Cerebellar cortex (tissue), 1 donor: ENCODE data around the gene ASXL3.

Experiments
- DNase-seq: peaks from one replicate; pipeline ENCODE4 v3.0.0-alpha.2; 2015; ENCODE audit warnings: low spot score

Gene ASXL3

DNA sequence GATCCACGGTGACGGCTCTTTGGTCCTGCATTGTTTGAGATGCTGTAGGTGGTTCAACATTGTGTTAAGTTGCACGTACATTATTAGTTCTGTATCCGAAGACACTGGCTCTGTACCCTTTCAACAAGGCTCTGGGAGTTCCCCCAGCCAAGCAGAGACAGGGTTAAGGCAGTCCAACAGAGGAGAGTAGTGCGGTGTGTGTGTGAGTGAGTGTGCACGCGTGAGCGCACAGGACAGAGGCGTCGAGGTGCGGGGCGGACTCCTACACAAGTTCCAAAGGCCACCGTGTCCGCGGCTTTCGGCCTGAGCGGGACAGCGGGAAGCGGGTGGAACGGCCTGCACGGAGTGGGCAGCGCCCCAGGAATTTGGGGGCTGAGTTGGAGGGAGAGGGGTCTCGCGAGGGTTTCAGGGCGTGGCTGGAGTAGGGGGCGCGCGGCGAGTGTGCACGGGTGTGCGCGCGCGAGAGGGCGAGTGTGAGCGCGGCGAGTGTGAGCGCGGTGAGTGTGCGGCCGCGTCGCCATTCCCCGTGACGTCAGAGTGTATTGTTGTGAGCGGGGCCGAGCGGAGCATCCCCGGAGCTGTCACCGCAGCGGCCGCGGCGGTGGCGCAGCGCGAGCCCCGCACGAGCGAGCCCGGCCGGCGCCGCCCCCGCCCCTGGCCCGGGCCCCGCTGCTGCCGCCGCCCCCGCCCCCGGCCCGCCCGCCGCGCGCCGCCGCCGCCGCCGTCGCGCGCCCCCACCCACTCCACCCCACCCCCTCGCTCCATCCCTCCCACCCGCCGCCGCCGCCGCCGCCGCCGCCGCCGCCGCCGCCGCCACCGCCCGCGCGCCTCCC, at the start of gene ASXL3:
Gene ASXL3, plus strand, starts transcription at position 535 of the 833 bp plus-strand sequence. CDS start 413 bp downstream, outside the sequence.
- no peak for DNase-seq

DNA sequence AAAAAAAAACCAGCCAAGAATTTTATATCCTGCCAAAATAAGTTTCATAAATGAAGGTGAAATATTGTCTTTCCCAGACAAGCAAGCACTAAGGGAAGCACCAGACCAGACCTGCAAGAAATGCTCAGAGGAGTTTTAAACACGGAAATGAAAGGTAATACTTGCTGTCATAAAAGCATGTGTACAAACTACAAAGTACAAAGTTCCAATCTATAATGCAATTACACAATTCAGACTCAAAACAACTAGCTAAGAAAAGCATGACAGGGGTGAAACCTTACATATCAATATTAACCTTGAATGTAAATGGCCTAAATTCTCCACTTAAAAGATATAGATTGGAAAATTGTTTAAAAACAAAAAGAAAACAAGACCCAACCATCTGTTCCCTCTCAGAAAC, 45.0 kb upstream of the ASXL3 start:
- no peak for DNase-seq

GRCh38 chr18:33536904-33537303, 41.1 kb upstream of the ASXL3 start:
- no peak for DNase-seq

DNA sequence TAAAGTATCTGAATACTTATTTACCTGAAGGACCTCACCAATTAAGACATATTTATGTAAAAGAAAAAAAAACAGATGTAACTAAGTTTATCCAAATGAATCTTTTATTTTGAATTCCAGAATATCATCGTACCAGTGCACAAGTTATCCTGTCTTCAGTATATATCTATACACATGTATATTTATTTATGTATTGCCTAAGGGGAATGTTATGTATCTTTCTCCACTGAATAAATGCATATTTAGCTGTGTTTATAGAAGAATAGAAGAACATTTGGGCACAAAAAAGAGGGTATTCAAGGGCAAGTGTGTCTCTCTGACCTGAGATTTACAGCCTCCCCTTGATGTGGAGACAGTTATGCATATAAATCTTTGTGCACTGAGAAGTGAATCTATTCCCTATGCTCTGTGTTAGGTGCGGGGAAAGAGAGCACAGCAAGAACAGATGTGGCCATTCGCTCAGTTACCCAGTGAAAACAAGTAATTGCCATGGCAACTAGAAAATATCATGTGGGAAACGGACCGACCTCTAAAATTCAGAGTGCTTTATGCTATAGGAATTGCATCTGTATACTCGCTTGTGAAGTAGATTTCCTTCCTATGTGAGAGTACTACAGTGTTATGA, 39.5 kb upstream of the ASXL3 start:
- no peak for DNase-seq

- DNase-seq: no peak
These were observed 37.6 kb upstream of the ASXL3 start for GRCh38 chr18:33540392-33540791.

DNA sequence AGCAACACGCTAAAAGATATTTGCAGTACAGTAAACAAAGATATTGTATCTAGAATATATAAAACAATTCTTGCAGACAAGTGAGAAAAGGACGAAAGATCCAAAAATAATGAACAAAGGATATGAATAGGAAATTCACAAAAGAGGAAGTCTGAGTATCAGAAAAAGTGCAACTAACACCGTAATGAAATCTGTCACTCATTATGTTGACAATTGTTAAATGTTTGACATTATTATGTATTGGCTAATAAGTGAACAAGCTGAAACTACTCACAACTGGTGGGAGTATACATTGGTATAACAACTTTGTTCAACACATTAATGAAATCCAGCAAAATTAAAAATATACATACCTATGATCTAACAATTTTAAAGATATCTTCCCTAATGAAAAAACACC, 36.7 kb upstream of the ASXL3 start:
- no peak for DNase-seq

DNA sequence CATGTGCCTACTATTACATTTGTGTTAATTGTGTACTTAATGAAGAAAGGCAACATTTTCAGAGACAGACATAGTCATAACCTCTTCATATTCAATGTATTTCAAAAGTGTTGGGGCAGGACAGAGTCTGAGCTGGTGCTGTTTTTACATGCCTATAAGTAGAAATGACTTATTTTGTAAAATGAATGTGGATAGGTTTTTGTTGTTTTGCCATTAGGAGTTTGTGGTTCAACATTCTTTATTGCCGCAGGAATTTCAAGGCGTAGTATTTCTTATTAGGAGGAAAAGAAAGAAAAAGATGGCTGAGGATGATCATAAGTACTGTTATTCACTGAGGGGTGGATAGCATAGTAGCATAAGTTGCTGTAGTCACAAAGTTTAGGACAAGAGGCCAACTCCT, 21.2 kb upstream of the ASXL3 start:
- no peak for DNase-seq

GRCh38 chr18:33557706-33558105, 20.3 kb upstream of the ASXL3 start:
- DNase-seq: no peak

DNA sequence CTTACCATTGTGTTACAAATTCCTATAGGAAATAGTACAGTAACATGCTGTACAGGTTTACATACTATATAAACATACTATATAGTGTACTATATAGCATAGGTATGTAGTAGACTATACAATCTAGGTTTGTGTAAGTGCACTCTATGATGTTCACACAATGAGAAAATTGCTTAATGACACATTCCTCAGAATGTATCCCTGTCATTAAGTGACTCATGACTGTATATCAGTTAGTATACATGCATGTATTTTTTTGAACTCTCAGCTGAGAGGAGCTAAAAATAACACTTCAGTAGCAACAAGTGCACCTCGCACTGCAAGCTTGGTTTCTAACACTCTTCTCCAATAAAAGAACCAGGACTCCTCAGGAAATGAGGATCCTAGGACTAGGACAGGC, 19.5 kb upstream of the ASXL3 start:
- DNase-seq: no peak

GRCh38 chr18:33560686-33561370, 17.2 kb upstream of the ASXL3 start:
- DNase-seq: no peak

GRCh38 chr18:33562741-33563140, 15.3 kb upstream of the ASXL3 start:
- DNase-seq: no peak

DNA sequence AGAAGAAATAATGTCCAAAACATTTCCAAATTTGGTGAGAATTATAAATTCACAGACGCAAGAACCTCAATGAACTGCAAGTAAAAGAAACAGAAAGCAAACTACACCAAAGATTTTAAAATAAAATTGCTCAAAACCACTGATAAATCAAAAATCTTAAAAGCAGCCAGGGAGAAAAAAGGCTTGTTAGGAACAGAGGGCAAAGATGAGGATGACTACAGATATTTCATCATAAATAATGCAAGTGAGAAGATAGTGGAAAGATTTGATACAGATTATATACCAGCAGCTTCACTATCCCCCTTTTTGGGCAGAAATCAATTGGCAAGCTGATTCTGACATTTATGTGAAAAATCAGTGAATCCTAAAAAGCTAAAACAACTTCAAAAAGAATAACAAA, 10.3 kb upstream of the ASXL3 start:
- no peak for DNase-seq

- no peak for DNase-seq
These were observed 5.8 kb upstream of the ASXL3 start for GRCh38 chr18:33571998-33572787.

GRCh38 chr18:33573193-33573592, 4.8 kb upstream of the ASXL3 start:
- no peak for DNase-seq

DNA sequence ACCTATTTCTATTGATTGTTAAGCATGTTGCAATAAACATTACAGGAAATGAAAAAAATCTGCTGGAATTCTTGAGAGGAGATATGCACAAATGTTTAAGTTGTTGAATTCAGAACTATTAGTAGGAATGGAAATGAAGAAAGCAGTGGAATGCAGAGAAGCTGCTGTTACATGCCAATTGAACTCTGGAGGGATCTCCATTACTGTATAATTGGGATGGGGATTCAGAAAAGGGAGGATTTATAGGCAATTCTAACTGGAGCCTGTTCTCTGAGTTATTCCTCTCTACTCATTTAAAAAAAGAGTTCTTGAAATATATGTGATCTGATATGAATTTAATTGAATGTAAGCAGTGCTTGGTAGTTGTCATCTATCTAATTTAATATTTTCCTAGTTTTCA, 2.6 kb upstream of the ASXL3 start:
- no peak for DNase-seq

- DNase-seq: no peak
These were observed 896 bp upstream of the ASXL3 start for GRCh38 chr18:33576999-33577646.

DNA sequence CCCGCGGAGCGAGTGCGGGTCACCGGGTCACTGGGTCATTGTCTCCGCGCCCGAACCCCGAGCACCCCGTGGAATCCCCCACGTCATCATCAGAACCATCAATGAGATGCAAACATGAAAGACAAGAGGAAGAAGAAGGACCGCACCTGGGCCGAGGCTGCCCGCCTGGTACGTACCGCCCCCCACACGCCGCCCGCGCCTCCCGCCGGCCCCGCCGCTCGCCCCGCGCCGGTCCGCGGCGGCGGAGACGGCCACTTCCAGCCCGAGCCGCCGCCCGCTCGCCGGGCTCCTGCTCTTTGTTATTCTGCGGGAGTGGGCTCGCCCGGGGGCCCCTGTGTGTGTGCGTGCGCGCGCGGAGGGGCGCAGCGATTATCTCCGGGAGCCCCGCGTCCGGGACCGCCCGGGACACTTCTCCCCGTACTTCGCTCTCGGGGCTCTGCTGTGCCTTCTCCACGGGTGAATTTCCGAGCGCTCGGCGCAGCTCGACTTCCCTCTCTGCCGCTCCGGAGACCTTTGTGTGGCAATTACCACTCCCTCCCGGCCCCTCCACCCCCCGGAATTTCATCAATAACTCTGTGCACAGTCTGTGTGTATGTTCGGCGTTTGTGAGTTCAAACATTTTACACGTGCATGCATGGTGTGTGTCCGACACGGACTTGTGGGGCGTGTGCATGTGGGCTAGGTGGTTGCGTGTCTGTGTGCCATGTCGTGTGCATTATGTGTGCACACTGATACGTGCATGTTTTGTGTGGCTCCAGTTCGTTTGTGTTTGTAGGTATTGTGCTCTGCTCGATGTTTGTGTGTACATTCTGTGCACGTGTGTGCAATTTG, 714 bp downstream of the ASXL3 start:
- no peak for DNase-seq

GRCh38 chr18:33579349-33580215, 1.6 kb downstream of the ASXL3 start:
- DNase-seq: no peak

DNA sequence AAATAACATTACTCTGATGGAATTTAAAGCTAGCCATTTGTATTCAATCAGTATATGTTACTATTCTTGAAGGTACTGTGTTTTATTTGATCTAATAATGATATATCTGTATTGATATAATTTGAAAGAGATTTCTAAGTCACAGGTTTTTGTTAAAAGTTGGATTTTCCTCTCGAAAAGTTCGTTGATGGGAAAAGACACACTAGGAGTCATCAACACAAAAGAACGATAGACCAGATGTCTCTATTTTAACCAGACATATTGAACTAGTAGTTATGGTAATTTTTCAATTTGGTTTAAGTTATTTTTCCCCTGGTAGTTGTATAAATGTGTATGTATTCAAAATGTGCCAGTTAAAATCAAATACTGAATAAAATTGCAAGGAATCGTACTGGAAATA, 2.5 kb downstream of the ASXL3 start:
- no peak for DNase-seq

GRCh38 chr18:33581856-33582255, 3.8 kb downstream of the ASXL3 start:
- no peak for DNase-seq
